Activated CD4-positive, alpha-beta T cell treated with anti-CD3 and anti-CD28 coated beads, Interleukin-10, Interleukin-2, amounts not matched to agents 100 ng/mL and 50 ng/mL, durations not matched to agents 16 hours and 8 hours (primary cell): ENCODE measurements around the gene ACTN2.

ENCODE experiments used
- DNase-seq: peaks from one replicate; pipeline ENCODE4 v3.0.0-alpha.2; 2020

Gene ACTN2

DNA sequence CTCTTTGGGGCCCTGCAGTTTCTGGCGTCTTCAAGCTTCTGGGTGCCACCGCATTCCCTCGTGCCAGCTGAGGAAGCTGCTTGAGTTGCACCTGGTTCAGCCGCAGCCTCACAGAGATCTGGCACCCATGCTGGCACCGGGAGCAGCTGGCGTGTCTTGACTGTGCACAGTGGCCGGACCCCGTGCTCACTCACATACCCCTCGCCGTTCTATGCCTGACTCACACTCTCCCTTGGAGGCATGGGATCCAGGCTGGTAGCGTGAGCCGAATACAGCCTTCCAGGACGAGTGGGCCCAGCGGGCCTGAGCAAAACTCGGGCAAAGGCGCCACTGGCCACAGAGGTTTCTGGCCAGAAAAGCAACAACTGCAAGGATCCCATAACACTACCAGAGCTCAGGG, 100.2 kb downstream of the ACTN2 start:
- no peak for DNase-seq

DNA sequence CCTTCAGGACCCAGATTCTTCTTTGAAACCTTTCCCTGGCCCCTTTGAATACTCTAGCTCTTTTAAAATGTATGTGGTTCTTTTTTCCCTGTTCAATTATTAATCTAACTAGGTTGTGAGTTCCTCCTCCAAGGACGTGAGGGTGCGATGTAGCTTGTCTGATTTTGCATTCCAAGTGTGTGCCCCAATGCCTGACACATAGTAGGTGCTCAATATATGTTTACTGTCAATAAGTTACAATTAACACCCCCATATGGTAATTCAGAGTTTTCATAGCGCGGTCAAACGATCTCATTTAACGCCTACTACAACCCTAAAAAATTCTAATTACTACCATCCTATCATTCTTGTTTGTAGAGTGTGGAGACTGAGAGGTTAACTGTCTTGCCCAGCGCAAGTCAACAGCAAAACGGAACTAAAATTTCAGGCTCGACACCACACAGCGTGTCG, 108.3 kb downstream of the ACTN2 start:
- DNase-seq, result no peak

DNA sequence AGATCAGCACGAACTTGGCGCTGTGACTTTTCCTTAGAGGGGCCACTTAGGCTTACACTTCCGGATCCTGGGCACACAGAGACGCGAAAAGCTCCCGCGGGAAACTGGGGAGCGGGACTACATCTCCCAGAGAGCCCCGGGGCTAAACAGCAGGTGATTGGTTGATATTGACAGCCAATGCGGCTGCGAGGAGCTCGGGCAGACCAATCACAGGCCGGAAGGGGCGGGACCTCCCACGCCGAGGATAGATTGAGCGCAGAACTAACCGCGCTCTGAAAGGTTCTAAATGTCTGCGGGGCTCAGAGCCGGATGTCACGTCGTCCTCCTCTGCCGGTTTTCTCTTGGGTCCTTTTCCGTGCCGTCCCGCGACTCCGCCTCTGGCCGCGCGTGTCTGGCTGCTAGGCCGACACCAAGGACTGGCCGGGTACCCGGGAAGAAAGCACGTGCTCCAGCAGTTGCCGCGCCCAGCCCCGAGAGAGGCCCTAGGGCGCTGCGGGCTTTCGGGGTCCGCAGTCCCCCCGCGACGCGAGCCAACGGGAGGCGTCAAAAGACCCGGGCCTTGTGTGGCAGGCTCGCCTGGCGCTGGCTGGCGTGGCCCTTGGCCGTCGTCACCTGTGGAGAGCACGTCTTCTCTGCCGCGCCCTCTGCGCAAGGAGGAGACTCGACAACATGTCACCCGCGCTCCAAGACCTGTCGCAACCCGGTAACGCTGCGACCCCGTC, 108.9 kb downstream of the ACTN2 start, which contains the start of gene MTR:
Gene MTR (plus strand): TSS at position 258 of the 722 bp plus-strand sequence. CDS start 412 bp downstream, at position 670.
- peak; percentile 99 for DNase-seq

DNA sequence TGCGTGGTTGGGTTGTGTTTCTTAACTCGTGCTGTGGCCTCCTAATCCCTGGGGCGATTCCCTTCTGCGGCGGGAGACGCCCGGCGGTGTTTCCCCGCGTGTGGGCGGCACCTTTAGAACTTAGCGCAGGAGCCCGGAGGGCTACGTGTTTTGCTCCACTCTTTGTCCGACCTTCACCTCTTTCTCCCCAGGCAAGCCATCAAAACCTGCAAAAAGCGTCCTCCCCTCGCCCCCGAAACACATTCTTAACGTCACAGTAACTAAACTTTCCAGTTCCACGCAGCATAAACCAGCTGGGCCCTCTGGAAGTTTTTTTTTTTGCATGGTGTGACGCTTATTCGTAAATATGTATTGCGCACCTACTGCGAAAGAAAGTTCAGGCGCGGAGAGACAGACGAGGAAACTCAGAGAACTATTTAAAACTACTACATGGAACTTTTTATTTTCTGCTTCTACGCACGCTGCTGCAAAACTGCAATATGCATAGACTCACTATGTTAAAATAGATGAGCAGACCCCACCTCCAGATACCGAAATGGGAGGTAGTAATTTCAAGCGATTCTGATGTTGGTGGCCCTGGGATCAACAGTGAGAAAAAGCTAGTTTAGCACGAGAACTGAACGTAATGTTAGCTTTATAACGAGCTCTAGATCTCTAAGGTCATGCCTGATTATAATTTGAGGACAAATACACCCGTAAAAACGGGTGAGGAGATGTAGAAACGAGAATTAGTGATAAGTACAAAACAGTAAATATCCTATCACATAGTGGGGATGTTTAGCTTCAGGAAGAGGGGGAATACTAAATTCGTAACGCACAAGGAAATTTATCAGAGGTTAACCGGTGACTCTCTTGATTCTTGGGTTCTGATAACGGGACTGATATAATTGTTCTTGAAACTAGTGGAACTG, 109.7 kb downstream of the ACTN2 start:
- peak; percentile 9 for DNase-seq

DNA sequence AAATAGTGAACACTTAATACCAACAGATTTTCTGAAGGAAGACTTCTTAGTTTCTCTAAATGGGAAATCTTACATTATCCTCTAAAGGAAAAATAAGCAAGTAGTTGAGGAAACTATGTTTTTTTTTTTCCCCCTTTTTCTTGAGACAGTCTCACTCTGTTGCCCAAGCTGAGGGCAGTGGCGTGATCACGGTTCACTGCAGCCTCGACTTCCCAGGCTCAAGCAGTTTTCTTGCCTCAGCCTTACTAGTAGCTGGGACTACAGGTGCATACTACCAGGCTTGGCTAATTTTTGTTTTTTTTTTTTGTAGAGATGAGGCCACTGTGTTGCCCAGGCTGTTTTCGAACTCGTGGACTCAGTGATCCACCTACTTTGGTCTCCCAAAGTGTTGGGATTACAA, 112.7 kb downstream of the ACTN2 start:
- DNase-seq, result no peak

DNA sequence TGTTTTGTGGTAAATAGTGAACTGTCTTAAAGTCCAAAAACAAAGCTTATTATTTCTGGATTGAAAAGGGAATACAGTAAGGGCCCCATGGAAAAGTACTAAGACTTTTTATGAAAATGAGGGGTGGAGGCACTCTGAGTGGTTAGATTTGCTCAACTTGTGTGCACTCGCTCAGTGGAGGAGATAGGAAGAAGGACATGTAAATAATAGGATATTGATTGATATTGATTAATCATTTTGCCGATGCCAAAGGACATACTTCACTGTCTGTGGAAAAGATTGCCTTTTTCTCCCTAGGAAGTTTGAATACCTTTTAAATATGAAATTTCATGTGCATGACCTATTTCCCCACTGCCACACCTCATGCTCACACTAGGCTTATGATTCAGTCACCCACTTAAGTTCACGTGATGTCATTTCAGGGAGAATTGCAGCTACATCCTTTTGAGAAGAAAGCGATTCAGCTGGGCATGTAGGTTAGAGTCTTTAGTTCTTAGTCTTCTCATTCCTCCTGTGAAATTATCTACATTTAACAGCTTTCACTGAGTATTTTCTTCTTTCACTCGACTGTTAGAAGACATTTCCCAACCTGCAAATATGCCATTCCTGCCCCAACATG, 113.8 kb downstream of the ACTN2 start:
- DNase-seq, result peak; percentile 57

DNA sequence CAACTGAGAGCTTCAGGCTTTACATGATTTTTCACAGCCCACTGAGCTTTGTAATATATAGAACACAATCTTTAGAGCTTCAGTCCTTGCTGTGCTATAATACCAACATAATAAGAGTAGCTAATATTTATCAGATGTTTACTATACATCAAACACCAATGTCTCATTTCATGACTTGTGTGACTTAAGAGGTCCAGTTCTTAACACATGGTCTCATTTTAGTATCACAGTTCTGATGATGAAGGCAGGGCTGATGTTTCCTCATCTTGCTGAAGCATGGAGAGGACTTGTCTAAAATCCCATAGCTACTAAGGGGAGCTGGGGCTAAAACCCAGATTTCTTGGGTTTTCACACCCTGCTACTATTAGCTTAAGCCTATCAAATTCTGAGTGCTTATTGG, 114.3 kb downstream of the ACTN2 start:
- peak; percentile 29 for DNase-seq

DNA sequence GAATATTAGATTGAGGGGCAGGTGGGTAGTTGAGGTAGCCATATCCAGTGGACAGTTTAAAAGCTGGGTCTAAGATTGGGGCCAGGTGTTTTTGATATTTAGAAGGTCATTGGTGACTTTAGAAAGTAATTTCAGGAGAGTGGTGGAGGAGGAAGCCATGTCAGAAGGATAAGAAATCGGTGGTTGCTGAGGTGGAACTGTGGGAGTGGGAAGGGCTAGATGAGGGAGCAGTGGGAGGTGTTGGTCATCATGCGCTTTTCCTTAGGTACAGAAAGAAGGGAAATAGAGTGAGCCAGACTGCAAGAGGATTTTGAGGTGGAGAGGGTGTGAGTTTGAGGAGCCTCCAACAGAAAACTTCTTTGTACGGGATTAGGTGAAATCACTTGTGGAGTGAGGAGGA, 116.0 kb downstream of the ACTN2 start:
- no peak for DNase-seq

DNA sequence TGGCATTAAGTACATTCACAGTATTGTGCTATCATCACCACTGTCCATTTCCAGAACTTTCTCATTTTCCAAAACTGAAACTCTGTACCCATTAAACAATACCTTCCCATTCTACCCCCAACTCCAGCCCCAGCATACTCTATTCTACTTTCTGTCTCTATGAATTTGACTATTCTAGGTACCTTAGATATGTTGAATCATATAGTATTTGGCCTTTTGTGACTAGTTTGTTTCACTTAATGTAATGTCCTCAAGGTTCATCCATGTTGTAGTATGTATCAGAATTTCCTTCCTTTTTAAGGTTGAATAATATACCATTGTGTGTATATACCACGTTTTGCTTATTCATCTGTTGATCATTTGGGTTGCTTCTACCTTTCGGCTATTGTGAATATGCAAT, 120.3 kb downstream of the ACTN2 start:
- no peak for DNase-seq

DNA sequence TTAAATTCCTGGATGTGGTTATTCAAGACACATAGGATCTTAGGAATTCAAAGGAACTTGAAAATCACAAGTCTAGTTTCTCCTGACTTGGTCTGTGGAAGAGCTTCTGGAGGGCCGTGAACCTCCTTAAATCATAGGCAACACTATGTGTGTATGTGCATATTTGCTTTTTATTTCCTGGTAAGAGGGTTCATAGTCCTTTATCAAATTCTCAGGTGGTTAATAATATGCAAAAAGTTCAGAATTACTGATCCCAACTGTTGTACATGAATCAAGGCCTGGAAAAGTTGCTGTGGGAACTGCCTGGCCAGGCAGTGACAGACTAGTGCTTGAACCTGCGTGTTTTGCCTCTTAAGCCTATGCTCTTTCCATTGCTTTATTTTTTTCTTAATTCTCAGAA, 121.7 kb downstream of the ACTN2 start:
- DNase-seq, result no peak

DNA sequence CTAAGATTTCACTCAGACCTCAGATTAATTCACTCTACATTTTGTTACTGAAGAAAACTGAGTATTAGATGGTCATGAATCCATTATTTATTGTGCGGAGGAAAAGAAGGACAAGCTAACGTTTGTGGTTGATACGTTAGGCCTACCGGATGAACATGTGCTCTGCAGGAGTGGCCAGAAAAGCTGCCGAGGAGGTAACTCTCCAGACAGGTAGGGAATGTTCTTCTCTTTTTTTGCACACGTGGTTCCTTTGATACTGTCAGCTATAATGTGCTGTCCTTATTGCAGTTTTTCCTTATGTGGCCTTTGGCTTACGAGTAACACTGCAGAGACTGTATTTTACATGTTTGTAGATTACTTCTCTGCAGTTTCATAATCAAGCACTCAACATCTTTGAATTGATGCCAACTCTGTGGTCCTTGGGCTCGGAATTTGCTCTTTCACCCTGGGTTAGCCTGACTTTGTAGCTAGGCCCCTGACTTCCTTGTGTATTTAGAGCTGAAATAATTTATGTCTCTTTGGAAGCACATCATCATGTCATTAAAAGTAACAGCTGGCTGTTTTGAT, 122.3 kb downstream of the ACTN2 start:
- DNase-seq, result no peak

DNA sequence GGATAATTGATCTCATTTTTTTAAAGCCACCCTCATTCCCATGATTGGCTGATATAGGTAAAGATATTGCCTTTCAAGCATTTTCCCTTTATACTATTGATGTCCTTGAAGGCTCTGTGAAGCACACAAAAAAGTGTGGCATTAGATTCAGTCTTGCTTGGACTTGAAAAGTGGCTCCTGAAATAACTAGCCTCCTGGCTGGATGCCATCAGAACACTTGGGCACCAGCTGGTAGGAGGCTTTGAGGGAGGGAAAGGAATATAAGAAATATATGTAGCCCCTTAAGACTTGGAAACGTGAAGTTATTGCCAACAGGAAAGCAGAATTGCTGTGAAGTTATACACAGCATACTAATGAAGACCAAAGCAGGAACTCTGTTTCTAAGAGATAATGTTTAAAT, 122.8 kb downstream of the ACTN2 start:
- DNase-seq, result no peak

DNA sequence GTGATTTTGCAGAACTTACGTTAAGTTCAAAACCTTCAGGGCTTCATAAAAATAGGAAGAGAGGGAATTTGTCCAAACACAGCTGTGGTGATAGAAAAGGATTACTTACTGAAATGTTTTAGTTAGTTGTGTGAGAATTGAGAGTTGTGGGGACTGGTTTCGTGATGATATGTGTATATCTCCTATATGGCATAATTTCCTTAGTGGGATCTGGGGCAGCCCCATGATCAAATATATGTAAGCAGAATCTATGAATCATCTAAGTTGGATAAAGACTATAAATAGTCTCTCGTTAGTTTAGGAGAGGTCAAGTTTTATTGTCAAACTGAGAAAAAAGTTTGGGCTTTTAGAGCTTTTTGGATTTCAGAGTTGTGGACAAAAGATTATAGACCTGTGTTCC, 123.7 kb downstream of the ACTN2 start:
- no peak for DNase-seq

DNA sequence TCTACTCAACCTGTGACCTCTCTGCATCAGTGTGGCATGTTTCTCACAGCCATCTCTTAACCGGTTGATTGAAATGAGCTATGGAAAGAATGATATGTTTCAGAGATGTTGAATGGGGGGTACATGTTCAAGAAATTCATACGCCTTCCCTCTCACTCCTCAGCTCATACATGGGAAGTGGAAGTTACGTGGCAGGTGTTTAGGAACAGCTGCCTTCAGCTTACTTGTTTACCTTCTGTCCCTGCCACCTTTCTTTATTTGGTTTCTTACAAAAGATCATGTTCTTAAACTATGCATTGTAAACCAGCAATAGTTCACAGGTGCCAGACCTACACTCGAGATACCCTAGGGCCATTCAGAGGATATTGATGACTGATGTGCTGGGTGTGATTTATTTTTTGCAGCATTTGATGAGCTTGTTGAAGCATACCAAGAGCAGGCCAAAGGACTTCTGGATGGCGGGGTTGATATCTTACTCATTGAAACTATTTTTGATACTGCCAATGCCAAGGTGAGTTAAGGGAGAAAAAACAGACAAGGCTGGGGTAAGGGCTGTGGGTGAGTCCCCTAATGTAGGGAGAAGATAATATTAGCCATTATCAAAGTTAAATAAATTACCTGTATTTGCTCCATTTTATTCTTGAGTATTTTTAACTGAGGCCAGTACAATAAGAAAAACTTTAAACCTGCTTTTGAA, 126.2 kb downstream of the ACTN2 start:
- DNase-seq, result no peak
